CD4-positive, CD25-positive, alpha-beta regulatory T cell (primary cell): Measurements from ENCODE around the gene SLC34A2. TPM values are rescaled to one million over a fixed set of nuclear protein-coding genes. Genes with fewer than 3 reads are reported as not detected.
"Not testable (repeated sequence)": the region's sequence is repeated elsewhere in the genome, so short reads cannot be mapped to it uniquely, and the experiment has no call there.

Experiments used
- ATAC-seq, 2 donors: fragments of 150-1000 bp; cut with Tn5 transposase; one replicate each; pipeline ENCODE4 v1.10.0; 2021; ENCODE audit warnings: low read depth in 2 of 2, moderate number of reproducible peaks in 2 of 2, moderate library complexity in 1 of 2
- DNase-seq, 3 donors: peaks; one replicate each; pipeline versions ENCODE4 v3.0.0 to v3.0.0-alpha.2; 2012 to 2022; ENCODE audit warnings: mixed read lengths in 1 of 3
- H3K27ac ChIP-seq: one replicate; pipeline ENCODE4 v1.7.0; 2013; ENCODE audit warnings: mild to moderate bottlenecking, low read length; ENCODE audit not compliant: insufficient read depth, poor library complexity, severe bottlenecking
- H3K27me3 ChIP-seq: one replicate; pipeline ENCODE4 v1.7.0; 2013; ENCODE audit warnings: low read length; ENCODE audit not compliant: control insufficient read depth, insufficient read depth
- H3K36me3 ChIP-seq: one replicate; pipeline ENCODE4 v1.7.0; 2013; ENCODE audit warnings: mild to moderate bottlenecking, low read length, moderate library complexity; ENCODE audit not compliant: control insufficient read depth, insufficient read depth
- H3K4me1 ChIP-seq: 2 replicates; pipeline ENCODE4 v1.7.0; 2013; ENCODE audit warnings: mild to moderate bottlenecking, low read length; ENCODE audit not compliant: insufficient read depth, control insufficient read depth, poor library complexity, severe bottlenecking
- H3K4me3 ChIP-seq: one replicate; pipeline ENCODE4 v1.7.0; 2013; ENCODE audit warnings: low read depth, mild to moderate bottlenecking, low read length, moderate library complexity
- H3K9me3 ChIP-seq, 2 experiments: 1 replicate in 1 of 2; 2 replicates in 1 of 2; pipeline ENCODE4 v1.7.0; 2013; ENCODE audit warnings: low read length in 2 of 2, mild to moderate bottlenecking in 1 of 2, moderate library complexity in 1 of 2; ENCODE audit not compliant: control insufficient read depth in 2 of 2
- H3K27ac Mint-ChIP-seq, 3 donors: one replicate each; pipeline ENCODE4 v1.8.0; 2020 to 2022; ENCODE audit warnings: mild to moderate bottlenecking in 3 of 3, mixed read lengths in 3 of 3, moderate library complexity in 2 of 3
- H3K27me3 Mint-ChIP-seq: one replicate; pipeline ENCODE4 v1.8.0; 2022; ENCODE audit warnings: mild to moderate bottlenecking, mixed read lengths
- H3K36me3 Mint-ChIP-seq: one replicate; pipeline ENCODE4 v1.8.0; 2020; ENCODE audit warnings: mixed read lengths
- H3K4me1 Mint-ChIP-seq, 4 donors: one replicate each; pipeline ENCODE4 v1.8.0; 2020 to 2022; ENCODE audit warnings: mixed read lengths in 4 of 4, mild to moderate bottlenecking in 1 of 4
- H3K4me3 Mint-ChIP-seq, 4 donors: one replicate each; pipeline ENCODE4 v1.8.0; 2020 to 2022; ENCODE audit warnings: mild to moderate bottlenecking in 4 of 4, mixed read lengths in 4 of 4, moderate library complexity in 3 of 4
- H3K9me3 Mint-ChIP-seq, 7 donors: one replicate each; pipeline ENCODE4 v1.8.0; 2020 to 2022; ENCODE audit warnings: mixed read lengths in 7 of 7, mild to moderate bottlenecking in 3 of 7, moderate library complexity in 2 of 7
- polyA plus RNA-seq, 4 donors: library from polyadenylated mRNA; unstranded; fragments of 300-500 nt; fragmentation: Illumina TruSeq; gene quantifications; one replicate each; pipeline ENCODE4 v1.2.3, GENCODE V29; 2021
- total RNA-seq: library from RNA; stranded (reverse); gene quantifications from one replicate; pipeline ENCODE4 v1.2.3, GENCODE V29; 2022

Gene SLC34A2
- total and polyA plus RNA-seq, 5 donors from 2014 or later, result not detected

DNA sequence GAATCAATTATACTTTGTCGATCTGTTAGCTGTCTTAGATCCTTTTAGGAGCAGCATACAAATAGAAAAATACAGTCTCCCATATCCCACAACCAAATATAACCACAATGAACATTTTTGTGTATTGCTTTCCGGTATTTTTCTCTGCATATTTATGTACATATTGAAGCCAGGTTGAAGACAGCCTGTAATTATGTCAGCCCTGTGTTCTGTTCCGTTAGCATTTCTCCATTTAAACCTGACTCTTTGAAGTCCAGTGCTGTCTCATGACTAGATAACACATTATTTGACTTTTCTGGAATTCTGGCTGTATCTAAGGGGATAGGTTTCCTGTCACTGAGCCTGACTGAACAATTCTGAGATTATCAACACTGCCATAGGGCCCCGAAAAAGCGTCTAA, 4.0 kb upstream of the SLC34A2 start:
- Mint-ChIP-seq H3K9me3 (peaks cover 0 to 2% (median 0%) of the 10 kb centered on the region in 7 donors), H3K4me3 (no peak overlapping the region), H3K27ac (no peak overlapping the region), H3K36me3 (no peaks in the 10 kb centered on the region), H3K4me1 (peaks cover 0 to 9% (median 0%) of the 10 kb centered on the region in 4 donors), H3K27me3 (peaks cover 26% of the 10 kb centered on the region)
- H3K27ac ChIP-seq, result no peak overlapping the region
- no peaks in the 10 kb centered on the region for H3K4me1 ChIP-seq
- ATAC-seq (no peak), DNase-seq (no peak)
- H3K4me3 ChIP-seq, result no peak overlapping the region
- no peaks in the 10 kb centered on the region for H3K9me3 ChIP-seq
- no peaks in the 10 kb centered on the region for H3K36me3 ChIP-seq
- H3K27me3 ChIP-seq, result peaks cover 4% of the 10 kb centered on the region

DNA sequence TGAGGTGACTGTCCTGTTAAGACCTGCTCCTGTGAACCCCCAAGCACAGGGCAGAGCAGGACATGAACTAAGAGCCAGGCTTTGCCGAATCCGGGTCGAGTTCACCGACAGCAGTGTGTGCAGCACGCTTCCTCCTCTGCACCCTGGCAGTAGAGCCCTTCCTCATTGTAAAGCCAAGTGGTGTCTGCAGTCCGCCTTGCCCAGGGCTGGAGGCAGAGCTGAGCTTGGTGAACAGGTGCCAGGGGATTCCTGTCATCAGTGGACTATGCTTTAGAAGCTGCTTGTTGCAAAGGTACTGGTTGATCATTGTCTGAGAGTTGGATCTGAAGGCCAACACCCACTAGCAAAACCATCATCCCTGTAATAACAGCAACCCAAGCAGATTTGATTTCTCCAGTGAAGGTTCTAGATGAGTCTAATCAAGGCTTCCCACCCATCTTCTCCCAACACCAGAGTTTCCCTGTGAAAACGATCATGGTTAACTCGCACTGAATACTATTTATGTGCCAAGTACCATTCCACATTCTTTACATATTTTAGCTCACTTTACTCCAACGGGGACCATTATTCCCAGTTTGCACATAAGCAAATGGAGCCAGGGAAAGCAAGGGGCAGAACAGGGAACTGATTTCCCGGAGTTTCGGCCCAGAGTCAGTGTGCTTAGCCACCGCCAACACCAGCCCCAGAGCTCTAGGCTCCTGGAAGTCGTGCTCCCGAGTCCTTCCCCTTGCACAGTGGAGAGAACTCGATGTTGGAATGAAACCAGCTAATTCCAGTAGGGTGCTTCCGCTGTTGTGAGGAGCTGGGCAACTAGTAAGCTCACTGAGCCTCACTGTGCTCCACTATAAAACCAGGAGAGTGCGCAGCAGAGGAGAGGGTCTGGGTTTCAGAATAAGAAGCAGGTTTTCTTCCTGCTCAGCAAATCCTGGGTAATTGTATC, 1.4 kb upstream of the SLC34A2 start:
- no peaks in the 10 kb centered on the region for H3K4me1 ChIP-seq
- H3K27ac Mint-ChIP-seq, result no peak overlapping the region

DNA sequence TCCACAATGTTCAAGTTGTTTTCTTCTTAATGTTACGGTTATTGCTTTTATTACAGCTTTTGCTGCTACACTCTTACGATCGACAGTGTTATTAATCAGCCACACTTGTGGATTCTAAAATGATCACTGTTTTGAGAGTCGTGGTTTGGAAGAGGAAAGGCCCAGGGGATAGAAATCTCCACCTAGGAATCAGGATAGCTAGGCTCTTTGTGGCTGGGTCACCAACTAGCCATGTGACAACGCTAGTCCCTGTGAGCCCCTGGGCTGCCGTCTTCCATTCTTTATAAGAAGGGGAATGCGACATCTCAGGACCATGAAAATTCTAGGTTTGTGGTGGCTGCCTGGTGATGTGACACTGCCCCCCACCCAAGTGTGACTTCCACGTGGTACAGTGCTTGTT, 380 bp downstream of the SLC34A2 start:
- Histone ChIP-seq H3K27ac (no peak overlapping the region), H3K9me3 (no peaks in the 10 kb centered on the region), H3K4me1 (no peaks in the 10 kb centered on the region), H3K27me3 (peaks cover 10% of the 10 kb centered on the region), H3K4me3 (no peak overlapping the region), H3K36me3 (no peaks in the 10 kb centered on the region)
- ATAC-seq (no peak), DNase-seq (no peak)
- Mint-ChIP-seq H3K9me3 (peaks cover 0 to 2% (median 0%) of the 10 kb centered on the region in 7 donors), H3K27ac (no peak overlapping the region), H3K4me1 (peaks cover 0 to 9% (median 0%) of the 10 kb centered on the region in 4 donors), H3K36me3 (no peaks in the 10 kb centered on the region), H3K4me3 (no peak overlapping the region), H3K27me3 (peaks cover 43% of the 10 kb centered on the region)

More for the DNA sequence above, 1.4 kb upstream of the SLC34A2 start:
- no peak for ATAC-seq
- peaks cover 41% of the 10 kb centered on the region for H3K27me3 Mint-ChIP-seq
- H3K27ac ChIP-seq, result no peak overlapping the region
- DNase-seq, result no peak
- no peaks in the 10 kb centered on the region for H3K9me3 ChIP-seq
- no peaks in the 10 kb centered on the region for H3K36me3 ChIP-seq
- H3K36me3 Mint-ChIP-seq, result no peaks in the 10 kb centered on the region
- peaks cover 0 to 2% (median 0%) of the 10 kb centered on the region in 7 donors for H3K9me3 Mint-ChIP-seq
- H3K4me1 Mint-ChIP-seq, result peaks cover 0 to 9% (median 0%) of the 10 kb centered on the region in 4 donors
- no peak overlapping the region for H3K4me3 Mint-ChIP-seq
- no peak overlapping the region for H3K4me3 ChIP-seq
- H3K27me3 ChIP-seq, result peaks cover 10% of the 10 kb centered on the region

DNA sequence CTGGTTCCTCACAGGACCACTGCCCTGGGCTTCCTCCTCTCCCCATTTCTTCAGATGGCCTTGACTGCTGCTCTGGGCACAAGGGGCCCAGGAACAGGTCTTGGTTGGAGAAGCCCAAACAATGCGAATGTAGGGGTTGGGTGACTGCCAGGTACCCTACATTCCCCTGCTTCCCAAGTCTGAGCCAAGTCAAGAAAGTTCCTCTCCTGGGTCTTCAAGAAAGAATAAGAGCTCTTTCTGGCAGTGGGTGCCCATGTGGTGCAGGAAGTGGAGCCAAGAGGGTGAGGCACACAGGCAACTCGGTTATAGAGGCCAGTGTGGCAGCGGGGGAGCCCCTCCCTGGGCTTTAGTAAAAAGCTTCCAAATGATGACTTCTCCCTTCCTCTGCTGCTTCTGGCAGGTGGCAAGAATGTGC, 2.7 kb downstream of the SLC34A2 start:
- peaks cover 10% of the 10 kb centered on the region for H3K27me3 ChIP-seq
- H3K27ac Mint-ChIP-seq, result no peak overlapping the region
- no peak overlapping the region for H3K4me3 ChIP-seq
- H3K4me1 ChIP-seq, result no peaks in the 10 kb centered on the region
- H3K27ac ChIP-seq, result no peak overlapping the region
- DNase-seq, result no peak
- ATAC-seq, result no peak
- no peaks in the 10 kb centered on the region for H3K36me3 ChIP-seq
- no peaks in the 10 kb centered on the region for H3K9me3 ChIP-seq
- H3K4me1 Mint-ChIP-seq, result peaks cover 0 to 9% (median 0%) of the 10 kb centered on the region in 4 donors
- no peak overlapping the region for H3K4me3 Mint-ChIP-seq
- peaks cover 51% of the 10 kb centered on the region for H3K27me3 Mint-ChIP-seq
- no peaks in the 10 kb centered on the region for H3K36me3 Mint-ChIP-seq
- peaks cover 0 to 2% (median 0%) of the 10 kb centered on the region in 7 donors for H3K9me3 Mint-ChIP-seq

DNA sequence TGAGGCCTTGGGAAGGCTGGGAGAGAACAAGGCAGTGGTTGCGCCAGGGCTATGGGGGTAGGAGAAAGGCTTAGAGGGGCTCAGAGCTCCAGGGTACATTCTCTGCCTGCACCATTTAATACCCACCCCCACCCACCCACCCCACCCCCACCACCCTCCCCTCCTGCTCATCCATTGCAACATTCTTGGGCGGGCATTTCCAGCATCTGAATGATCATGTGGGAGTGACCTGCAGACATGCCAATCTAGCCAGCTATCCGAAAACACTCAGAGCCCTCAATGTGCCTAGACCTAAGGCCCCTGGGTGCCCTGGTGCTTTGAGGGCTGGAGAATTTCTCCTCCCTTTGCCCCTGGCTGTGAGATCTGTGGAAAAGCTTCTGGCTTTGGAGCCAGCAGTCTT, 3.1 kb downstream of the SLC34A2 start:
- H3K4me1 ChIP-seq, result no peaks in the 10 kb centered on the region
- no peaks in the 10 kb centered on the region for H3K36me3 ChIP-seq
- H3K4me3 Mint-ChIP-seq, result no peak overlapping the region
- H3K4me1 Mint-ChIP-seq, result peaks cover 0 to 9% (median 0%) of the 10 kb centered on the region in 4 donors
- peaks cover 0 to 2% (median 0%) of the 10 kb centered on the region in 7 donors for H3K9me3 Mint-ChIP-seq
- H3K27ac ChIP-seq, result no peak overlapping the region
- H3K36me3 Mint-ChIP-seq, result no peaks in the 10 kb centered on the region
- peaks cover 47% of the 10 kb centered on the region for H3K27me3 Mint-ChIP-seq
- DNase-seq, result no peak
- H3K27me3 ChIP-seq, result peaks cover 10% of the 10 kb centered on the region
- no peak overlapping the region for H3K4me3 ChIP-seq
- no peak overlapping the region for H3K27ac Mint-ChIP-seq
- H3K9me3 ChIP-seq, result no peaks in the 10 kb centered on the region
- ATAC-seq, result no peak

DNA sequence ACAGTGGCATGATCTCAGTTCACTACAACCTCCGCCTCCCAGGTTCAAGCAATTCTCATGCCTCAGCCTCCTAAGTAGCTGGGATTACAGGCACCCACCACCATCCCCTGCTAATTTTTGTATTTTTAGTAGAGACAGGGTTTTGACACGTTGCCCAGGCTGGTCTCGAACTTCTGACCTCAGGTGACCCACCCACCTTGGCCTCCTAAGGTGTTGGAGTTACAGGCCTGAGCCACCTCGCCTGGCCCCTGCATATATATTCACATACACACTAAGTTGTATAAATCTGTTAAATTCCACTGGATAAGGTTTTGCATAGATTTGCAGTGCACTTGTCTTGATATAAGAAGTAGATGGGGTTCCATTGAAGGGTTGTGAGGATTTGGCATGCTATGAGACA, 5.8 kb downstream of the SLC34A2 start:
- H3K27me3 Mint-ChIP-seq, result peaks cover 29% of the 10 kb centered on the region
- not testable (repeated sequence) for H3K36me3 ChIP-seq, H3K4me1 Mint-ChIP-seq, H3K27ac ChIP-seq, ATAC-seq, H3K4me3 ChIP-seq, H3K36me3 Mint-ChIP-seq, H3K9me3 ChIP-seq, H3K9me3 Mint-ChIP-seq, H3K4me1 ChIP-seq, H3K4me3 Mint-ChIP-seq, H3K27ac Mint-ChIP-seq, H3K27me3 ChIP-seq, DNase-seq

DNA sequence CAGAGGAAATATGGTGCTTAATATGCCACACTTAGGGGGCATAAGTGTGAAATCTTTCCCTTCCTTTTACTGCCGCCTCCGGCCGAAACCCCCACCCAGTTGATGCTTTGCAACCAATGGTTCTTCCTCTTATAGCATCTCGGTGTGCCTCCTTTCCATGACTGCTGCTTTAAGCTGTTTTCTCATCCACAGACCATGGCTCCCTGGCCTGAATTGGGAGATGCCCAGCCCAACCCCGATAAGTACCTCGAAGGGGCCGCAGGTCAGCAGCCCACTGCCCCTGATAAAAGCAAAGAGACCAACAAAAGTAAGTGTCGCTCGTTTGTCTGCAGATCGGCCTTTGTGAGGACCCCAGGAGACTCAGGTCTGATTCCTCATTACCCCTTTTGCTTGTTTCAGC, 6.7 kb downstream of the SLC34A2 start:
- no peak for ATAC-seq

DNA sequence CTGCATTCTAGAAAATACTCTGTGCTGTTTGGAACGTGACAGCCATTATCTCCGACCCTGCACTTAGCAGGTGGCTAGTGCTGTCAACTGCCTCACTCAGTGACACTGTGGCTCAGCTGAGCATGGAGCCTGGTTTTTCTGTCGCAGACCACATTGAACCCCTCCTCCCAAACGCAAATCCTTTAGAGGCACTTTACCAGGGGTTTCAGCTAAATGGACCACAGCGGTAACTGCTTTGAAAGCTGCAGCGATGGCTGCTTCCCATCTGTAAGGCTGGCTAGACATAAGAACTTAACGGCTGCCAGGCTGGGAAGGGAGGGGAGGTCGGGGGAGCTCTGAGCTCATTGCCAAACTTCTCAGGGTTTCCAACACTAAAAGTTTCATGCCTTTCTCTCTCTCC, 8.1 kb downstream of the SLC34A2 start:
- H3K9me3 ChIP-seq, result no peaks in the 10 kb centered on the region
- no peaks in the 10 kb centered on the region for H3K9me3 Mint-ChIP-seq
- ATAC-seq (no peak), DNase-seq (no peak)
- peaks cover 18% of the 10 kb centered on the region for H3K27me3 Mint-ChIP-seq
- no peak overlapping the region for H3K27ac Mint-ChIP-seq
- H3K4me1 Mint-ChIP-seq, result no peaks in the 10 kb centered on the region
- no peak overlapping the region for H3K4me3 Mint-ChIP-seq
- H3K4me3 ChIP-seq, result no peak overlapping the region
- no peak overlapping the region for H3K27ac ChIP-seq
- no peaks in the 10 kb centered on the region for H3K36me3 ChIP-seq
- H3K36me3 Mint-ChIP-seq, result no peaks in the 10 kb centered on the region
- no peaks in the 10 kb centered on the region for H3K27me3 ChIP-seq
- H3K4me1 ChIP-seq, result no peaks in the 10 kb centered on the region

More for the DNA sequence above, 6.7 kb downstream of the SLC34A2 start:
- Histone ChIP-seq H3K36me3 (no peaks in the 10 kb centered on the region), H3K27ac (no peak overlapping the region), H3K4me3 (no peak overlapping the region), H3K4me1 (no peaks in the 10 kb centered on the region), H3K27me3 (peaks cover under 1% of the 10 kb centered on the region), H3K9me3 (no peaks in the 10 kb centered on the region)
- DNase-seq, result no peak
- Mint-ChIP-seq H3K4me1 (no peaks in the 10 kb centered on the region), H3K36me3 (no peaks in the 10 kb centered on the region), H3K27me3 (peaks cover 23% of the 10 kb centered on the region), H3K4me3 (no peak overlapping the region), H3K9me3 (peaks cover 0 to under 1% (median 0%) of the 10 kb centered on the region in 7 donors), H3K27ac (no peak overlapping the region)
